ENCODE data around the gene RAPGEF2. TPM values are rescaled to one million over a fixed set of nuclear protein-coding genes. Genes with fewer than 3 reads are reported as not detected.

RAPGEF2 gene
- total RNA-seq, 1 experiment from 2014 or later: 23.8 TPM

- H3K4me1 Mint-ChIP-seq (ENCODE audit: low read depth, unreplicated experiment): peaks cover 52% of the 10 kb centered on the region
- CTCF ChIA-PET: no interaction called here
- BruUV-seq (replicated peaks): no TSS peak
- TF ChIP-seq, protein P1, sequence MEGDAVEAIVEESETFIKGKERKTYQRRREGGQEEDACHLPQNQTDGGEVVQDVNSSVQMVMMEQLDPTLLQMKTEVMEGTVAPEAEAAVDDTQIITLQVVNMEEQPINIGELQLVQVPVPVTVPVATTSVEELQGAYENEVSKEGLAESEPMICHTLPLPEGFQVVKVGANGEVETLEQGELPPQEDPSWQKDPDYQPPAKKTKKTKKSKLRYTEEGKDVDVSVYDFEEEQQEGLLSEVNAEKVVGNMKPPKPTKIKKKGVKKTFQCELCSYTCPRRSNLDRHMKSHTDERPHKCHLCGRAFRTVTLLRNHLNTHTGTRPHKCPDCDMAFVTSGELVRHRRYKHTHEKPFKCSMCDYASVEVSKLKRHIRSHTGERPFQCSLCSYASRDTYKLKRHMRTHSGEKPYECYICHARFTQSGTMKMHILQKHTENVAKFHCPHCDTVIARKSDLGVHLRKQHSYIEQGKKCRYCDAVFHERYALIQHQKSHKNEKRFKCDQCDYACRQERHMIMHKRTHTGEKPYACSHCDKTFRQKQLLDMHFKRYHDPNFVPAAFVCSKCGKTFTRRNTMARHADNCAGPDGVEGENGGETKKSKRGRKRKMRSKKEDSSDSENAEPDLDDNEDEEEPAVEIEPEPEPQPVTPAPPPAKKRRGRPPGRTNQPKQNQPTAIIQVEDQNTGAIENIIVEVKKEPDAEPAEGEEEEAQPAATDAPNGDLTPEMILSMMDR (IDR thresholded peaks at IDR 0.05; ENCODE audit: unreplicated experiment): no peak
- H3K9me3 Mint-ChIP-seq (ENCODE audit: low read depth, unreplicated experiment): no peaks in the 10 kb centered on the region
- H3K27me3 Mint-ChIP-seq (ENCODE audit: unreplicated experiment): no peaks in the 10 kb centered on the region
- no peak for DNase-seq
- no peak overlapping the region for H3K27ac Mint-ChIP-seq (ENCODE audit: unreplicated experiment)
- intact Hi-C loops (cut with micrococcal nuclease; ENCODE audit: unreplicated experiment): no loop called here
- no peak overlapping the region for H3K4me3 Mint-ChIP-seq (ENCODE audit: low read depth, unreplicated experiment)
- H3K36me3 Mint-ChIP-seq (ENCODE audit: insufficient read depth, unreplicated experiment): no peaks in the 10 kb centered on the region
Measured at GRCh38 chr4:159293811-159294515, 191.1 kb downstream of the RAPGEF2 start.

DNA sequence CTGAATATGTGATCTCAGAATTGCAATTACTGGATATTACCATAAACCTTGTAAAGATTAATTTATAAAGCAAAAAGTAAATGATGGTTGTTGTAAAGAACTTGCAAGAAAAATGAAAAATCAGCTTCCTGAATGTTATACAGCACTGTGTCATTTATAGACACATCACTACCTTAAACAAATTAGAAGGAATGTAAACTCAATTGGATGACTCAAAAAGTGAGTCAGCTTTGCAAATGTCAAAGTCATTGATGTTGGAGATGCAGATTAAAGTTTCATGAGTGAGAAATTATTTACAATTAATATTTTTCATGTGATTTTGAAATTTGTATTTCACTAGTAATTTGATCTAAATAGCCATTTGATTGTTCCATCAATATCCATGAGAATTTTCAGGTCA is 193.2 kb downstream of the RAPGEF2 start:
- DNase-seq: no peak
- Mint-ChIP-seq H3K4me3 (ENCODE audit: low read depth, unreplicated experiment) (no peak overlapping the region), H3K27ac (ENCODE audit: unreplicated experiment) (no peak overlapping the region), H3K9me3 (ENCODE audit: low read depth, unreplicated experiment) (no peaks in the 10 kb centered on the region), H3K27me3 (ENCODE audit: unreplicated experiment) (no peaks in the 10 kb centered on the region), H3K4me1 (ENCODE audit: low read depth, unreplicated experiment) (peaks cover 52% of the 10 kb centered on the region), H3K36me3 (ENCODE audit: insufficient read depth, unreplicated experiment) (no peaks in the 10 kb centered on the region)
- no TSS peak for BruUV-seq (replicated peaks)
- intact Hi-C loops (cut with micrococcal nuclease; ENCODE audit: unreplicated experiment): loop anchor here (5.0 kb wide), 2 partner anchors 69 to 151 kb away; no protein-coding TSS in a partner anchor
- CTCF ChIA-PET: no interaction called here
- TF ChIP-seq, protein P1 (IDR thresholded peaks at IDR 0.05; ENCODE audit: unreplicated experiment): no peak

DNA sequence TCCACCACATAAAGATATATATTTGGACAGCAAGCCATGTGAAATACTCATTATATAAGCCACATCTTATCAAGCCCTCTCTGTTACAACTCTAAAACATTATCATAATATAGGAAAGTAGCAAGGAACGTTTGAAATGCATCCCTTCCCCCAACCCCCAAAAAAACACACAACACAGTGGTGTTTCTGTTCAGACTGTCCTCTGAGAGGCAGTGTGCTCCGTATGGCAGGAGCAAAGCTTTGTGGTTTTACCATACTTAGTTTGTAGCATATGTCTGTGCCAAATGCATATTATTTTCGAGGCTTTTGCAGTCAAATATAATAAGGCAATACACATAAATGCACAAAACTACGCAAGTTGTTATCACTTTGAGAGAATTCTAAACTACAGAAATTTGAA is 194.2 kb downstream of the RAPGEF2 start:
- no TSS peak for BruUV-seq (replicated peaks)
- no peak for DNase-seq
- peak overlapping the region; percentile 14 for H3K4me3 Mint-ChIP-seq (ENCODE audit: low read depth, unreplicated experiment)
- peak overlapping the region; percentile 64 for H3K27ac Mint-ChIP-seq (ENCODE audit: unreplicated experiment)
- CTCF ChIA-PET: no interaction called here
- H3K27me3 Mint-ChIP-seq (ENCODE audit: unreplicated experiment): no peaks in the 10 kb centered on the region
- intact Hi-C loops (cut with micrococcal nuclease; ENCODE audit: unreplicated experiment): loop anchor here (5.0 kb wide), 2 partner anchors 70 to 150 kb away; no protein-coding TSS in a partner anchor
- no peaks in the 10 kb centered on the region for H3K9me3 Mint-ChIP-seq (ENCODE audit: low read depth, unreplicated experiment)
- peaks cover 47% of the 10 kb centered on the region for H3K4me1 Mint-ChIP-seq (ENCODE audit: low read depth, unreplicated experiment)
- no peaks in the 10 kb centered on the region for H3K36me3 Mint-ChIP-seq (ENCODE audit: insufficient read depth, unreplicated experiment)
- TF ChIP-seq, protein P1 (IDR thresholded peaks at IDR 0.05; ENCODE audit: unreplicated experiment): no peak

DNA sequence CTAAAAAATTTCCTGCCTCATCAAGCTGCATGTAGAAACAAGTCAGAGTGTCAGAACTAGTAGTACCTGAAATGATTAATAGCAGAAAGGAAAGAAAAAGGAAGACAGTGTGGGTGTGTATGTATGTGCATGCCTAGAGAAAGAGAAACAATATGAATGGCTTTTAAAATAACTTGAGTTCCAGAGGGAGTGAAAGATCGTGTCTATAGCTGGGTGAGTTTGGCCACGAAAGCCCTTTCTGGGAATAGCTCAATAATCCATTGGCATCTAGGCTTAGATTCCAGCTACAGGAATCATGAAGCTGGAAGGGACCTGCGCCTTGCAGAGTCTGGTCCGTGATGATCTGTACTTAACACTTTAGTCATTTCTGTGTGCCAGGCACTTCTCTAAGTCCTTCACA is 195.6 kb downstream of the RAPGEF2 start:
- Mint-ChIP-seq H3K27ac (ENCODE audit: unreplicated experiment) (peak overlapping the region; percentile 16), H3K36me3 (ENCODE audit: insufficient read depth, unreplicated experiment) (no peaks in the 10 kb centered on the region), H3K4me3 (ENCODE audit: low read depth, unreplicated experiment) (no peak overlapping the region), H3K9me3 (ENCODE audit: low read depth, unreplicated experiment) (no peaks in the 10 kb centered on the region), H3K27me3 (ENCODE audit: unreplicated experiment) (no peaks in the 10 kb centered on the region), H3K4me1 (ENCODE audit: low read depth, unreplicated experiment) (peaks cover 40% of the 10 kb centered on the region)
- no peak for DNase-seq
- intact Hi-C loops (cut with micrococcal nuclease; ENCODE audit: unreplicated experiment): loop anchor here (5.0 kb wide), 2 partner anchors 71 to 149 kb away; no protein-coding TSS in a partner anchor
- CTCF ChIA-PET: no interaction called here
- BruUV-seq (replicated peaks): no TSS peak
- TF ChIP-seq, protein P1 (IDR thresholded peaks at IDR 0.05; ENCODE audit: unreplicated experiment): no peak
